ENCODE measurements around the gene FGFR3.

The FGFR3 gene

GRCh38 chr4:1825326-1825725, 32.2 kb downstream of the FGFR3 start:
- no peak for DNase-seq (ENCODE audit: low read depth)
- H3K4me3 ChIP-seq (ENCODE audit: low read depth, low read length) = no peak overlapping the region
- TF ChIP-seq, protein P1, sequence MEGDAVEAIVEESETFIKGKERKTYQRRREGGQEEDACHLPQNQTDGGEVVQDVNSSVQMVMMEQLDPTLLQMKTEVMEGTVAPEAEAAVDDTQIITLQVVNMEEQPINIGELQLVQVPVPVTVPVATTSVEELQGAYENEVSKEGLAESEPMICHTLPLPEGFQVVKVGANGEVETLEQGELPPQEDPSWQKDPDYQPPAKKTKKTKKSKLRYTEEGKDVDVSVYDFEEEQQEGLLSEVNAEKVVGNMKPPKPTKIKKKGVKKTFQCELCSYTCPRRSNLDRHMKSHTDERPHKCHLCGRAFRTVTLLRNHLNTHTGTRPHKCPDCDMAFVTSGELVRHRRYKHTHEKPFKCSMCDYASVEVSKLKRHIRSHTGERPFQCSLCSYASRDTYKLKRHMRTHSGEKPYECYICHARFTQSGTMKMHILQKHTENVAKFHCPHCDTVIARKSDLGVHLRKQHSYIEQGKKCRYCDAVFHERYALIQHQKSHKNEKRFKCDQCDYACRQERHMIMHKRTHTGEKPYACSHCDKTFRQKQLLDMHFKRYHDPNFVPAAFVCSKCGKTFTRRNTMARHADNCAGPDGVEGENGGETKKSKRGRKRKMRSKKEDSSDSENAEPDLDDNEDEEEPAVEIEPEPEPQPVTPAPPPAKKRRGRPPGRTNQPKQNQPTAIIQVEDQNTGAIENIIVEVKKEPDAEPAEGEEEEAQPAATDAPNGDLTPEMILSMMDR (IDR thresholded peaks at IDR 0.05; ENCODE audit: control insufficient read depth, extremely low read depth, insufficient read depth) = no peak

GRCh38 chr4:1826531-1827350, 33.6 kb downstream of the FGFR3 start:
- TF ChIP-seq, protein P1 (IDR thresholded peaks at IDR 0.05; ENCODE audit: control insufficient read depth, extremely low read depth, insufficient read depth) = no peak
- DNase-seq (ENCODE audit: low read depth) = no peak
- no peak overlapping the region for H3K4me3 ChIP-seq (ENCODE audit: low read depth, low read length)

- DNase-seq (ENCODE audit: low read depth) = no peak
- H3K4me3 ChIP-seq (ENCODE audit: low read depth, low read length) = no peak overlapping the region
- TF ChIP-seq, protein P1 (IDR thresholded peaks at IDR 0.05; ENCODE audit: control insufficient read depth, extremely low read depth, insufficient read depth) = no peak
These were observed 37.1 kb downstream of the FGFR3 start for GRCh38 chr4:1830234-1830633.

- H3K4me3 ChIP-seq (ENCODE audit: low read depth, low read length) = no peak overlapping the region
- TF ChIP-seq, protein P1 (IDR thresholded peaks at IDR 0.05; ENCODE audit: control insufficient read depth, extremely low read depth, insufficient read depth) = no peak
- no peak for DNase-seq (ENCODE audit: low read depth)
These were observed 37.6 kb downstream of the FGFR3 start for GRCh38 chr4:1830642-1831228.

DNA sequence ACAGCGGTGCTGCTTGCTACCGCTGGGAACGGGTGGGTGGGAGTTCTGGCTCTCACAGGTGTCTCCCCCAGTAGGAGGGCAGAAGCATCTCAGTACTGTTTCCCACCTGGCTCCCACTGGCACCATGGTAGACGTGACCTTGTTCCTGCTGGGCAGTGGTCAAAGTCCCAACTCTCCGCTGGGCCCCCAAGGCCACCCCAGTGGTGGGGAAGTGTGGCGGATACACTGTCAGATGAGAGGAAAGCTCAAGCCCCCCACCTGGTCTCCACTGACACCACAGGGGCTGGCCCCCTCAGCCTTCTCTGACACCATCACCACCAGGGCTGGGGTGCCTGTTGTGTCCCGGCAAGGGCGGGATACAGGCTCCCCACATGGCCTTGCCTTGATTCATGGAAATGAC, 38.2 kb downstream of the FGFR3 start:
- TF ChIP-seq, protein P1 (IDR thresholded peaks at IDR 0.05; ENCODE audit: control insufficient read depth, extremely low read depth, insufficient read depth) = no peak
- no peak overlapping the region for H3K4me3 ChIP-seq (ENCODE audit: low read depth, low read length)
- no peak for DNase-seq (ENCODE audit: low read depth)

DNA sequence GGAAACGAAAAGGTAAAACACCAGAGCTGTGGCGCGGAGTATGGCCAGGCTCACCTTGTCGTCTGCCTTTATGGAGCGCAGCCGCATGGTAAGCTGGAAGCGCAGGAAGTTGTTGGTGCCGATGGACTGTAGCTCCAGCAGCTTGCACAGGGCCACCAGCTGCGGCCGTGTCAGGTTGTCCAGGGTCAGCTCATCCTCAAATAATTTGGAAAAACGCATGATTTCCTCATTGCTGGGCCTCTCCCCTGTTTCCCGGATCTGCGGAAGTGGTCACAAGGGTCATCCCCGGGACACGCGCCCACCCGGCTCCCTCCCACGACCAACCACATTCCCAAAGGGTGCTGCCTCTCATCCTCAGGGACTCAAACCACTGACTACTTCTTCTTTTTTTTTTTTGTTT, 39.6 kb downstream of the FGFR3 start:
- no peak for DNase-seq (ENCODE audit: low read depth)
- H3K4me3 ChIP-seq (ENCODE audit: low read depth, low read length) = no peak overlapping the region
- TF ChIP-seq, protein P1 (IDR thresholded peaks at IDR 0.05; ENCODE audit: control insufficient read depth, extremely low read depth, insufficient read depth) = no peak

Measured in LNCaP clone FGC (cell line).